DOHH2 (cell line): ENCODE results near the gene ITLN1.

Source experiments
- H3F3A ChIP-seq: fragments of 200-600 bp; sonication (generic), shearing (Covaris generic); 2 replicates; pipeline ENCODE4 v1.6.0; 2016; ENCODE audit warnings: antibody characterized with exemption, mild to moderate bottlenecking; ENCODE audit not compliant: control insufficient read depth, insufficient read depth
- H3K27ac ChIP-seq: fragments of 200-600 bp; sonication (generic); 2 replicates; pipeline ENCODE4 v1.5.1; 2014; ENCODE audit warnings: low read depth, mild to moderate bottlenecking, low read length, moderate library complexity
- H3K27me3 ChIP-seq: fragments of 200-600 bp; sonication (generic); 2 replicates; pipeline ENCODE4 v1.6.1; 2014; ENCODE audit warnings: mild to moderate bottlenecking, low read length, mixed read lengths; ENCODE audit not compliant: control insufficient read depth
- H3K36me3 ChIP-seq: fragments of 200-600 bp; sonication (generic); 2 replicates; pipeline ENCODE4 v1.6.1; 2014; ENCODE audit warnings: mild to moderate bottlenecking, low read length, moderate library complexity, mixed read lengths; ENCODE audit not compliant: control insufficient read depth
- H3K4me1 ChIP-seq: fragments of 200-600 bp; sonication (generic); 2 replicates; pipeline ENCODE4 v1.6.1; 2014; ENCODE audit warnings: mild to moderate bottlenecking, low read length, mixed read lengths; ENCODE audit not compliant: control insufficient read depth
- H3K4me2 ChIP-seq: fragments of 200-600 bp; sonication (generic); 2 replicates; pipeline ENCODE4 v1.6.0; 2014; ENCODE audit warnings: mild to moderate bottlenecking, low read length, moderate library complexity
- H3K4me3 ChIP-seq: fragments of 200-600 bp; sonication (generic); 2 replicates; pipeline ENCODE4 v1.5.1; 2014; ENCODE audit warnings: mild to moderate bottlenecking, low read length, mixed read lengths
- H3K79me2 ChIP-seq: fragments of 200-600 bp; sonication (generic); 2 replicates; pipeline ENCODE4 v1.6.1; 2014; ENCODE audit warnings: mild to moderate bottlenecking, low read length, mixed read lengths; ENCODE audit not compliant: control insufficient read depth
- H3K9me2 ChIP-seq: fragments of 200-600 bp; sonication (generic); replicated peaks from 2 replicates; pipeline ENCODE4 v1.6.1; 2014; ENCODE audit warnings: mild to moderate bottlenecking, low read length, mixed read lengths; ENCODE audit not compliant: control insufficient read depth
- H3K9me3 ChIP-seq: fragments of 200-600 bp; sonication (generic); 2 replicates; pipeline ENCODE4 v1.6.1; 2014; ENCODE audit warnings: antibody characterized with exemption, low read length, mixed read lengths; ENCODE audit not compliant: control insufficient read depth, insufficient read depth
- H4K20me1 ChIP-seq: fragments of 200-600 bp; sonication (generic); 2 replicates; pipeline ENCODE4 v1.6.0; 2014; ENCODE audit warnings: low read depth, mild to moderate bottlenecking, antibody characterized with exemption, low read length, moderate library complexity; ENCODE audit not compliant: control insufficient read depth, insufficient read depth
- EZH2phosphoT487 ChIP-seq: fragments of 200-600 bp; sonication (generic); IDR thresholded peaks from 2 replicates; pipeline ENCODE4 v1.6.1; 2017; ENCODE audit warnings: borderline replicate concordance, mild to moderate bottlenecking, antibody characterized with exemption, low read length, moderate library complexity, mixed read lengths
- TF ChIP-seq, protein P1 (sequence below): fragments of 200-600 bp; sonication (generic); IDR thresholded peaks from one replicate; pipeline ENCODE4 v1.5.1; 2014; ENCODE audit warnings: antibody characterized with exemption, mild to moderate bottlenecking, low read depth, low read length; ENCODE audit not compliant: poor library complexity, severe bottlenecking

The ITLN1 gene

DNA sequence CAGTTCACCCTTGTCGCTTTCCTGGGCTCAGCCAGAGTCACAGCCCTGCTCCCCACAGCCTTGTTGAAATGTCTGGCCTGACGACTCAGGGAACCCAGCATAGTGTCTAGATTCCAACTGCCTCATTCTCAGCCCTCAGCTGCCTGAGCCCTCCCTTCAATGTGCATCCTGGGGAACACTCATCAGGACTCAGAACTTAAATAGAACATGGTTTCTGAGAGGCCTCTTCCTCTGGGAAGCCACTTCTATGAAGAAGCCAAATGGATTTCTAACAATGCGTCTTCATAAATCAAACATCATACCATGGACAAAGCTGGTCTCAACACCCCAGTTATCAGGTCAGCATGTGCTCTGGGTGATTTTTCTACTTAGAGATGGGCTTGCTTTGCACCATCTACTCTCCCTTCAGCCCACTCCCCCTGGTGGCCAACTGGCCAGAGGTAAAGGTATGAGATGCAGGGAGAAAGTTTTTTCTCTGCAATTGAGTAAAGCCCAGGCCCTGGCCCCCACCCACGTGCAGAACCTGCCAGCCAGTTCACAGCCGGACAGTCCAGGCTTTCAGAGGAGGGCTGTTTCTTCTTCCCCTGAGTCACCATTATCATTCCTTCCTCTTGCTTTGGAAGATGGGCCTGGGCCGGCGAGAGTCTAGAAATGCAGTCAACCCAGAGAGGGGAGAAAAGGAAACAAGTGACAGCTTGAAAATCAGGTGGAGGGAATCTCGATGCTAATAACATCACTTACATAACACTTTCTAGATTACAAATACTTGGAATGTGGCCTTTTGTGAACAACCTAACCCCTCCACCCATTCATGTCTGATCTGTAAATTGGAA lies 54.4 kb downstream of the ITLN1 start:
- Histone ChIP-seq H3K4me3 (no peak overlapping the region), H3K27ac (no peak overlapping the region), H3K4me2 (no peak overlapping the region), H3K27me3 (peaks cover 8% of the 10 kb centered on the region), H3K9me3 (no peaks in the 10 kb centered on the region), H3K4me1 (no peaks in the 10 kb centered on the region), H3K79me2 (no peaks in the 10 kb centered on the region), H3F3A (no peaks in the 10 kb centered on the region), H4K20me1 (no peaks in the 10 kb centered on the region), H3K36me3 (no peaks in the 10 kb centered on the region), H3K9me2 (no peaks in the 10 kb centered on the region)
- TF ChIP-seq EZH2phosphoT487 = no peak
- TF ChIP-seq, protein P1, sequence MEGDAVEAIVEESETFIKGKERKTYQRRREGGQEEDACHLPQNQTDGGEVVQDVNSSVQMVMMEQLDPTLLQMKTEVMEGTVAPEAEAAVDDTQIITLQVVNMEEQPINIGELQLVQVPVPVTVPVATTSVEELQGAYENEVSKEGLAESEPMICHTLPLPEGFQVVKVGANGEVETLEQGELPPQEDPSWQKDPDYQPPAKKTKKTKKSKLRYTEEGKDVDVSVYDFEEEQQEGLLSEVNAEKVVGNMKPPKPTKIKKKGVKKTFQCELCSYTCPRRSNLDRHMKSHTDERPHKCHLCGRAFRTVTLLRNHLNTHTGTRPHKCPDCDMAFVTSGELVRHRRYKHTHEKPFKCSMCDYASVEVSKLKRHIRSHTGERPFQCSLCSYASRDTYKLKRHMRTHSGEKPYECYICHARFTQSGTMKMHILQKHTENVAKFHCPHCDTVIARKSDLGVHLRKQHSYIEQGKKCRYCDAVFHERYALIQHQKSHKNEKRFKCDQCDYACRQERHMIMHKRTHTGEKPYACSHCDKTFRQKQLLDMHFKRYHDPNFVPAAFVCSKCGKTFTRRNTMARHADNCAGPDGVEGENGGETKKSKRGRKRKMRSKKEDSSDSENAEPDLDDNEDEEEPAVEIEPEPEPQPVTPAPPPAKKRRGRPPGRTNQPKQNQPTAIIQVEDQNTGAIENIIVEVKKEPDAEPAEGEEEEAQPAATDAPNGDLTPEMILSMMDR = peak; percentile 79

DNA sequence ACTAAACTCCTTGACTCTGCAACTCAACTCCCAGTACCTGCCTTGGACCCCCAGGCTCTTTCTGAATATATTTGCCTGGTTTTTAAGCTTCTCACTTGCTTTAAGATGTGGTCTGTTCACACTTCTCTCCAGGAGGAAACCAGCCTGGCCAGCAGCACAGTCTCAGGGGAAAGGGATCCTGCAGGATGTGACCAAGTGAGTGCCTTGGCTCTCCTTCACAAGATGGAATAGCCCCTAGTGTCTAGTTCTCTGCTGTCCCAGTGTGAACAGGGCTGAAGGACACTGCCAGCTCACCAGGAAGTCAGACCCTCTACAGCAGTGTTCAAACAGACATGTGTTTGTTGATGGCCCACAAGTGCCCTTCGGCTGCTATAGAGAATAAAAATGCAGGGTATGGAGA lies 55.2 kb downstream of the ITLN1 start:
- Histone ChIP-seq H4K20me1 (no peaks in the 10 kb centered on the region), H3K4me2 (no peak overlapping the region), H3F3A (no peaks in the 10 kb centered on the region), H3K4me3 (no peak overlapping the region), H3K9me3 (no peaks in the 10 kb centered on the region), H3K27ac (no peak overlapping the region), H3K4me1 (no peaks in the 10 kb centered on the region), H3K27me3 (peaks cover 8% of the 10 kb centered on the region), H3K79me2 (no peaks in the 10 kb centered on the region), H3K36me3 (no peaks in the 10 kb centered on the region), H3K9me2 (no peaks in the 10 kb centered on the region)
- no peak for TF ChIP-seq EZH2phosphoT487
- TF ChIP-seq, protein P1 = no peak

DNA sequence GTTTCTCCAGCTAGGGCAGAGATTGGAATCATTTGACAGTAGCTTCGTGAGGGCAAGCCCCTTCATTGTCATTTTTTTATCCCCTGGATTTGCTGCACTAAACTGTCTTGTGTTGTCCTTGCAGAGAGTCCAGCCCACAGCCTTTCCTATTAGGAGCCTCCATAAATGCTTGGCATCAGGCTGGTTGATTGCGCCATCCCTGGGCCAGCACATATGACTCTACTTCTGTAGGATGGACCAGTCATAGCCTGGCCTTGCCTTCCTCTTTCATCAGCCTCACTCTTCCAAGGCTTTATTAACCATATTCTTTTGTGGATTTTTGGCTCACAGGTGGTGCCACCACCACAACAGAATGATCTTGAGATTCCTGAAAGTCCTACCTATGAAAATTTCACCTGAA lies 57.6 kb downstream of the ITLN1 start:
- Histone ChIP-seq H3K36me3 (no peaks in the 10 kb centered on the region), H3K4me2 (no peak overlapping the region)

More for the DNA sequence above, 57.6 kb downstream of the ITLN1 start:
- Histone ChIP-seq H3K9me2 (no peaks in the 10 kb centered on the region), H3K27me3 (peaks cover 8% of the 10 kb centered on the region), H3K27ac (no peak overlapping the region), H3K4me3 (no peak overlapping the region), H3F3A (no peaks in the 10 kb centered on the region), H3K4me1 (no peaks in the 10 kb centered on the region), H4K20me1 (no peaks in the 10 kb centered on the region), H3K79me2 (no peaks in the 10 kb centered on the region), H3K9me3 (no peaks in the 10 kb centered on the region)
- no peak for TF ChIP-seq EZH2phosphoT487
- TF ChIP-seq, protein P1 = no peak
